Vagina (tissue), 2 donors: Measurements from ENCODE around the gene LCN1.

Experiments
- POLR2A ChIP-seq, 2 donors: fragments of 450-650 bp; IDR thresholded peaks; one replicate each; pipeline ENCODE4 v1.6.1; 2017; ENCODE audit warnings: antibody characterized with exemption in 2 of 2, mild to moderate bottlenecking in 2 of 2, moderate library complexity in 2 of 2
- POLR2AphosphoS5 ChIP-seq, 2 donors: sonication (generic); formaldehyde crosslinking; IDR thresholded peaks; one replicate each; pipeline ENCODE4 v1.9.0; 2017; ENCODE audit warnings: antibody characterized with exemption in 2 of 2, mild to moderate bottlenecking in 2 of 2, low read depth in 1 of 2; ENCODE audit not compliant: insufficient read depth in 1 of 2
- TF ChIP-seq, protein P1 (sequence below), 3 experiments: fragments of 450-650 bp in 2 of 3; fragments of 200-600 bp in 1 of 3; sonication (generic) in 1 of 3; IDR thresholded peaks; one replicate each; pipeline ENCODE4 v1.5.1; 2017 to 2019; ENCODE audit warnings: antibody characterized with exemption in 3 of 3, mild to moderate bottlenecking in 2 of 3, moderate library complexity in 2 of 3

DNA sequence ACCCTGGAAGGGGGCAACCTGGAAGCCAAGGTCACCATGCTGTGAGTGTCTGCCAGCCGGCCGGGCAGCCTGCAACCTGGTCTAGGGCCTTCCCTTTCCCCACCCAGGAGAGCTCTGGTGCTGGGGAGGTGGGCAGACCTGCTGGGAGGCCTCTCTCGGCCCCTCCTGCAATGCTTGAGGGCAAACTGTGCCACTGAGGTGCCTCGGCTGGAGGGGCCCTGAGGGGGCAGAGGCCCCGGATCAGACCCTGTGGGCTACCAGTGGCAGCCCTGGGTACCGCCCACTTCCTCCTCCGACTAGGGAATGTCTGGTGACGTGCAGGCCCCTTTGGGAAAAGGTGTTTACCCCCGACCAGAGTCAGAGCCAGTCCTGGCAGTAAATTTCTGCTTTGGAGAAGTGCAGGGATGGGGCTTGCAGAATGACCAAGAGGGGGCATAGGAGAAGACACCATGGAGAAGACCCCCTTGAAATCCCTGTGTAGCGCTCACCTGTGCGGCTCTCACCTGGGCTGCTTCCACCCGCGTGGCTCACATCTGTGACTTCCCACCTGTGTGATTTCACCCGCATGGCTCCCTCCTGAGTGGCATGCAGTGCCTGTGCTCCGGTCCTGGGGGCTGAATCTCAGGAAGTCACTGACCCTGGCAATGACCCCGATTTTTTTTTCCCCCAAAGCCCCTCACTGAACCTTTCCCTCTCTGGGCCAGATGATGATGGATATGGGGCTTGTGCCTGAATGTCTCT lies 1.1 kb downstream of the LCN1 start:
- TF ChIP-seq, protein P1, sequence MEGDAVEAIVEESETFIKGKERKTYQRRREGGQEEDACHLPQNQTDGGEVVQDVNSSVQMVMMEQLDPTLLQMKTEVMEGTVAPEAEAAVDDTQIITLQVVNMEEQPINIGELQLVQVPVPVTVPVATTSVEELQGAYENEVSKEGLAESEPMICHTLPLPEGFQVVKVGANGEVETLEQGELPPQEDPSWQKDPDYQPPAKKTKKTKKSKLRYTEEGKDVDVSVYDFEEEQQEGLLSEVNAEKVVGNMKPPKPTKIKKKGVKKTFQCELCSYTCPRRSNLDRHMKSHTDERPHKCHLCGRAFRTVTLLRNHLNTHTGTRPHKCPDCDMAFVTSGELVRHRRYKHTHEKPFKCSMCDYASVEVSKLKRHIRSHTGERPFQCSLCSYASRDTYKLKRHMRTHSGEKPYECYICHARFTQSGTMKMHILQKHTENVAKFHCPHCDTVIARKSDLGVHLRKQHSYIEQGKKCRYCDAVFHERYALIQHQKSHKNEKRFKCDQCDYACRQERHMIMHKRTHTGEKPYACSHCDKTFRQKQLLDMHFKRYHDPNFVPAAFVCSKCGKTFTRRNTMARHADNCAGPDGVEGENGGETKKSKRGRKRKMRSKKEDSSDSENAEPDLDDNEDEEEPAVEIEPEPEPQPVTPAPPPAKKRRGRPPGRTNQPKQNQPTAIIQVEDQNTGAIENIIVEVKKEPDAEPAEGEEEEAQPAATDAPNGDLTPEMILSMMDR (IDR thresholded peaks at IDR 0.05) = no peak
- TF ChIP-seq POLR2A (IDR thresholded peaks at IDR 0.05) (no peak), POLR2AphosphoS5 (IDR thresholded peaks at IDR 0.05; ENCODE audit: insufficient read depth in 1 of 2, low read depth in 1 of 2) (no peak)
